A549 (cell line): ENCODE data around the gene MBNL1.

ENCODE experiments used
- CHD2 ChIP-seq: fragments of 150-350 bp; IDR thresholded peaks from 2 replicates; pipeline ENCODE4 v1.6.1; 2014; ENCODE audit warnings: low read length; ENCODE audit not compliant: partially characterized antibody
- CTCF ChIP-seq: fragments of >200 bp; sonication (Bioruptor Twin); formaldehyde crosslinking; IDR thresholded peaks from 3 replicates; pipeline ENCODE4 v1.5.1; 2016
- EP300 ChIP-seq, 2 experiments: fragments of >200 bp; sonication (Bioruptor Twin); formaldehyde crosslinking; IDR thresholded peaks; 2 replicates in 1 of 2; 3 replicates in 1 of 2; pipeline ENCODE4 v1.6.1; 2016 to 2017
- ESRRA ChIP-seq: fragments of 150-350 bp; IDR thresholded peaks from 2 replicates; pipeline ENCODE4 v1.6.1; 2014; ENCODE audit warnings: mild to moderate bottlenecking, low read length, borderline replicate concordance
- KDM1A ChIP-seq: fragments of 200-600 bp; sonication (generic); IDR thresholded peaks from 2 replicates; pipeline ENCODE4 v1.6.1; 2016; ENCODE audit warnings: low read depth, mild to moderate bottlenecking
- MYC ChIP-seq: IDR thresholded peaks from 2 replicates; pipeline ENCODE4 v1.6.1; 2012; ENCODE audit warnings: mild to moderate bottlenecking, inconsistent platforms, low read length, improper control_type of control experiment, borderline replicate concordance
- PHF8 ChIP-seq: fragments of 200-600 bp; sonication (generic); IDR thresholded peaks from 2 replicates; pipeline ENCODE4 v1.6.1; 2016; ENCODE audit warnings: low read depth, mild to moderate bottlenecking, antibody characterized with exemption, moderate library complexity, borderline replicate concordance
- RFX5 ChIP-seq: fragments of 450-650 bp; IDR thresholded peaks from 2 replicates; pipeline ENCODE4 v1.7.1; 2014; ENCODE audit warnings: antibody characterized with exemption, mild to moderate bottlenecking, moderate library complexity

DNA sequence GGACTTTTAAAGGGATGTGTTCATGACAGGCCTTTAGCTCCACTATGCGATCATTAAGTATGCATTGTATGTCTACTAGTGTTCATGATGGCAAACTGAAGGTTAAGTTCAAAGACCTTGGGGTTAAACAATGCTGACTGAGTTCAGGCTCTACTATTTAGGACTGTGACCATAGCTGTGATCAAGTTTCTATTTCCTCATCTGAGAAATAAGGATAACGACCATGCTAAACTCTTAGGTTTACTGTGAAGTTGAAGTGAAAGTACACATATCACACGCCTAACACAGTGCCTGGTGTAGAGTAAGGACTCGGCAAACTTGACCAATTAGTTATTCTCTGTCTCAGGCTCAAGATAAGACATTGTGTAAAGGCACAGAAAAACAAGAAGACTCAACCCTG is 243.2 kb downstream of the MBNL1 start:
- TF ChIP-seq MYC (no peak), EP300 (IDR thresholded peaks at IDR 0.05) (no peak), ESRRA (no peak), CTCF (no peak), RFX5 (no peak), PHF8 (no peak), CHD2 (no peak), KDM1A (no peak)
